Spinal cord (tissue), 10 donors: ENCODE measurements around the gene PTGER2. TPM values are rescaled to one million over a fixed set of nuclear protein-coding genes. Genes with fewer than 3 reads are reported as not detected.

Experiments
- DNase-seq, 6 donors: peaks; one replicate each; pipeline versions ENCODE4 v3.0.0 to v3.0.0-alpha.2; 2013 to 2015; ENCODE audit warnings: low spot score in 6 of 6, low read depth in 4 of 6
- H3K27ac ChIP-seq: one replicate; pipeline ENCODE4 v1.5.1; 2013; ENCODE audit warnings: low read depth, low read length, control low read depth
- H3K27me3 ChIP-seq: one replicate; pipeline ENCODE4 v1.6.1; 2013; ENCODE audit warnings: low read length; ENCODE audit not compliant: control insufficient read depth, insufficient read depth
- H3K36me3 ChIP-seq: one replicate; pipeline ENCODE4 v1.6.1; 2013; ENCODE audit warnings: low read length; ENCODE audit not compliant: control insufficient read depth, insufficient read depth
- H3K4me1 ChIP-seq: one replicate; pipeline ENCODE4 v1.6.1; 2013; ENCODE audit warnings: low read length; ENCODE audit not compliant: control insufficient read depth, insufficient read depth
- H3K4me3 ChIP-seq: one replicate; pipeline ENCODE4 v1.5.1; 2013; ENCODE audit warnings: low read depth, low read length, control low read depth
- H3K9me3 ChIP-seq: one replicate; pipeline ENCODE4 v1.6.1; 2013; ENCODE audit warnings: low read length; ENCODE audit not compliant: control insufficient read depth, insufficient read depth
- WGBS: methylation state at CpG from one replicate; pipeline ENCODE4 v1.1.5; 2013; ENCODE audit warnings: missing lambda C conversion rate; ENCODE audit not compliant: insufficient coverage; 5-methylcytosine and 5-hydroxymethylcytosine counted together
- polyA plus RNA-seq, 2 donors: library from polyadenylated mRNA; unstranded; fragments of 120-200 nt; gene quantifications; one replicate each; pipeline ENCODE4 v1.2.1, GENCODE V29; 2013; ENCODE audit not compliant: insufficient read length in 2 of 2
- total RNA-seq, 2 donors: library from RNA; depleted of rRNA in 1 of 2; stranded (reverse); fragments of 120-200 nt in 1 of 2; fragments of >200 nt in 1 of 2; gene quantifications; one replicate each; pipeline versions ENCODE4 v1.2.3 to v1.2.4, GENCODE V29; 2013 to 2014
- donor health status: healthy.

PTGER2 gene
- total and polyA plus RNA-seq, 4 donors: 2.4 to 3.6 (median 2.9) TPM

DNA sequence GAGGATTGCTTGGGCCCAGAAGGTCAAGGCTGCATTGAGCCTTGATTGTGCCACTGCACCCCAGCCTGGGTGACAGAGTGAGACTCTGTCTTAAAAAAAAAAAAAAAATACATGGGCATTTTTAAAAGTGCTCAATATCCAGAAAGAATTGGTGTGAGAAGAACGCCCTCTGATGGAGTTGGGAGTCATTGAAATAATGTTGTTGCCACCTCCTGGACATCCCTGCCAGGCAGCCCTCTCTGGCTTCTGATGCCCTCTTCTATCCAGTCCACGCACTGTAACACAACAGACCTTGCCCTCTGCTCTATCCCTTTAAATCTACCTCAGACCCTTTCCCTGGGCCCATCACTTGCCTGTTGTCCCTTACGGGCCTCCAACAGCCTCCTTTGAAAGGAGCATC, 41.7 kb upstream of the PTGER2 start:
- no peak overlapping the region for H3K27ac ChIP-seq
- H3K4me1 ChIP-seq: peaks cover 14% of the 10 kb centered on the region
- H3K4me3 ChIP-seq: no peak overlapping the region
- H3K36me3 ChIP-seq: no peaks in the 10 kb centered on the region
- WGBS: 79% methylated on average over 2 of the region's 3 CpGs
- no peak for DNase-seq
- peaks cover 26% of the 10 kb centered on the region for H3K27me3 ChIP-seq
- no peaks in the 10 kb centered on the region for H3K9me3 ChIP-seq

GRCh38 chr14:52275372-52275771, 38.7 kb upstream of the PTGER2 start:
- Histone ChIP-seq H3K27me3 (peaks cover 2% of the 10 kb centered on the region), H3K9me3 (no peaks in the 10 kb centered on the region), H3K4me3 (no peak overlapping the region), H3K27ac (no peak overlapping the region), H3K36me3 (no peaks in the 10 kb centered on the region), H3K4me1 (no peaks in the 10 kb centered on the region)
- DNase-seq: no peak
- no CpG with 5 or more reads among the region's 3 CpGs for WGBS

- 92% methylated on average over 3 of the region's 4 CpGs for WGBS
- Histone ChIP-seq H3K27me3 (no peaks in the 10 kb centered on the region), H3K9me3 (no peaks in the 10 kb centered on the region), H3K4me3 (no peak overlapping the region), H3K27ac (no peak overlapping the region), H3K4me1 (no peaks in the 10 kb centered on the region), H3K36me3 (no peaks in the 10 kb centered on the region)
- DNase-seq: no peak
Observed at GRCh38 chr14:52277552-52277951, 36.6 kb upstream of the PTGER2 start.

- H3K9me3 ChIP-seq: no peaks in the 10 kb centered on the region
- WGBS: no CpG with 5 or more reads among the region's 3 CpGs
- H3K4me1 ChIP-seq: no peaks in the 10 kb centered on the region
- H3K27ac ChIP-seq: no peak overlapping the region
- no peaks in the 10 kb centered on the region for H3K36me3 ChIP-seq
- no peaks in the 10 kb centered on the region for H3K27me3 ChIP-seq
- H3K4me3 ChIP-seq: no peak overlapping the region
- DNase-seq: no peak
Observed at GRCh38 chr14:52279408-52279807, 34.7 kb upstream of the PTGER2 start.

- H3K27ac ChIP-seq: no peak overlapping the region
- no peak overlapping the region for H3K4me3 ChIP-seq
- DNase-seq: no peak
- no CpG with 5 or more reads among the region's 2 CpGs for WGBS
- H3K9me3 ChIP-seq: no peaks in the 10 kb centered on the region
- no peaks in the 10 kb centered on the region for H3K27me3 ChIP-seq
- H3K4me1 ChIP-seq: no peaks in the 10 kb centered on the region
- no peaks in the 10 kb centered on the region for H3K36me3 ChIP-seq
Observed at GRCh38 chr14:52283099-52283498, 31.0 kb upstream of the PTGER2 start.

DNA sequence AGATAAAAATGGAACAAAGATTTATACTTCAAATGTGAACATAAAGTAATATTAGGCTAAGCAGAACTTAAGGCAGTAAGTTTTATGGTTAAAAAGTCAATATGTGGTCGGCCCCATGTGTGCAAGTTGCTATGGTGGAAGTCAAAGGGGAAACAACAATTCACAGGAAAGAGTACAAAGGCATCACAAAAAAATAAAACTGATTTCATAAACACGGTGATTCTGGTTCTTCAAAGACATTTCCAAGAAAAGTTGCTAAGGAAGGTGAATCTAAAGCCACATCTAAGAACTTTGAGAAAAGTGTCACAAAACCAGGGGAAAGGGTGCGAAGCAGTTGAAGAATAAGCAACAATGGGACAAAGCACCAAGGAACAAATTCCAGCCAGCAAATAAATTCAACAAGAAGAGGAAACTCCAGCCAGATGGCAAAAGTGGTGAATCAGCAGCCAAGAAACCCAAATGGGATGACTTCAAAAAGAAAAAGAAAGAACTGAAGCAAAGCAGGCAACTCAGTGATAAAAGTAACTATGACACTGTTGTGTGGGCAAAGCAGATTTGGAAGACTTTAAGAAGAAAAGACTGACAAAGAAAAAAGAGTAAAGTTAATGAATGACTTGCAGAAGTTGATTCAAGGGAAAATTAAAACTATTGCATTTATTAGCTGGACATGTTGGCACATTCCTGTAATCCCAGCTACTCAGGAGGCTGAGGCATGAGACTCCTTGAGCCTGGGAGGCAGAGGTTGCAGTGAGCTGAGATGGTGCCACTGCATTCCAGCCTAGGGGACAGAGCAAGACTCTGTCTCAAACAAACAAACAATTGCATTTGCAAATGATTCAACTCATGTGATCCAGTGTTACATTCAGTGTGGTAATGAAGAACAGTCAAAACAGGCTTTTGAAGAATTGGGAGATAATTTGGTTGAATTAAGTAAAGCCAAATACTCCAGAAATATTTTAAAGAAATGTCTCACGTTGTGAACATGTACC, 27.2 kb upstream of the PTGER2 start:
- DNase-seq: peak in 4 of 6 donors; percentile 31 to 72 (median 44)

GRCh38 chr14:52296378-52296777, 17.7 kb upstream of the PTGER2 start:
- no peak for DNase-seq
- Histone ChIP-seq H3K4me1 (no peaks in the 10 kb centered on the region), H3K4me3 (no peak overlapping the region), H3K27me3 (no peaks in the 10 kb centered on the region), H3K9me3 (no peaks in the 10 kb centered on the region), H3K27ac (no peak overlapping the region), H3K36me3 (no peaks in the 10 kb centered on the region)
- WGBS: no CpG with 5 or more reads among the region's 2 CpGs

More for the DNA sequence above, 27.2 kb upstream of the PTGER2 start:
- H3K36me3 ChIP-seq: no peaks in the 10 kb centered on the region
- H3K27me3 ChIP-seq: no peaks in the 10 kb centered on the region
- WGBS: no CpG with 5 or more reads among the region's 4 CpGs
- no peaks in the 10 kb centered on the region for H3K9me3 ChIP-seq
- no peak overlapping the region for H3K27ac ChIP-seq
- no peak overlapping the region for H3K4me3 ChIP-seq
- H3K4me1 ChIP-seq: no peaks in the 10 kb centered on the region

- H3K4me1 ChIP-seq: no peaks in the 10 kb centered on the region
- H3K27me3 ChIP-seq: no peaks in the 10 kb centered on the region
- no CpG with 5 or more reads among the region's 10 CpGs for WGBS
- no peak overlapping the region for H3K4me3 ChIP-seq
- DNase-seq: no peak
- H3K36me3 ChIP-seq: no peaks in the 10 kb centered on the region
- H3K27ac ChIP-seq: no peak overlapping the region
- H3K9me3 ChIP-seq: no peaks in the 10 kb centered on the region
Observed at GRCh38 chr14:52298795-52299194, 15.3 kb upstream of the PTGER2 start.

DNA sequence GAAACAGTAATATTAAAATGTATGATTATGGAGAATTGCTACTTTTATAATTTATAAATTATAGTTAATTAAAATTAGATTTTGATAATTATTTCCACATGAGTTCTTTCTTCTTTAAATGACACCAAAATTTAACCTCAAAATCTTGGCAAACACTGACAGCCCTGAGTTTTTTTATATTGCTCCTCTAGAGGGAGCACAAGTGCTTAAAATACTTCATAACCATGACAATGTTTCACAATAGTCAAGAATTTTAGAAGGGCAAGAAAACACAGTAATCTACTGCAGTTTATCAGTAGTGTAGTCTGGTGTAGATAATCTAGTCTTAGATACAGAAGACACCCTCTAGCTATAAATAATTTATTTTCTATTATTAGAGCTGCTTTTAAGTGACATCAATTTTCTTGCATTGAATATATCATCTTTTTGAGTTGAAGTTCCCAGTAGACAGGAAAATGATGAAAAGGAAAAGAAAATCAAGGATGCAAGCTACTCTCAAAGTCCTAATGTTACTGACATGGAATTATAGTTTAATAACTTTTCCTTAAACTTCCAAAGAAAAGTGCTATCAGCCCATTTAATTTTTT, 14.3 kb upstream of the PTGER2 start:
- Histone ChIP-seq H3K4me1 (no peaks in the 10 kb centered on the region), H3K36me3 (no peaks in the 10 kb centered on the region), H3K27ac (no peak overlapping the region), H3K4me3 (no peak overlapping the region), H3K27me3 (no peaks in the 10 kb centered on the region), H3K9me3 (no peaks in the 10 kb centered on the region)
- peak in 3 of 6 donors; percentile 59 to 89 (median 80) for DNase-seq

GRCh38 chr14:52303236-52303635, 10.9 kb upstream of the PTGER2 start:
- Histone ChIP-seq H3K36me3 (no peaks in the 10 kb centered on the region), H3K27ac (no peak overlapping the region), H3K27me3 (no peaks in the 10 kb centered on the region), H3K4me1 (no peaks in the 10 kb centered on the region), H3K4me3 (no peak overlapping the region), H3K9me3 (no peaks in the 10 kb centered on the region)
- no peak for DNase-seq
- 67% methylated on average over 1 of the region's 4 CpGs for WGBS
